Activated CD4-positive, alpha-beta T cell treated with anti-CD3 and anti-CD28 coated beads for 24 hours (primary cell): ENCODE data around the gene EEF1AKMT2.

Experiments used
- DNase-seq, 2 donors: peaks; one replicate each; pipeline ENCODE4 v3.0.0-alpha.2; 2020; ENCODE audit warnings: low read depth in 2 of 2

The EEF1AKMT2 gene

GRCh38 chr10:124722798-124723783 is 68.6 kb downstream of the EEF1AKMT2 start:
- peak in 1 of 2 donors; percentile 45 for DNase-seq

- no peak for DNase-seq
Observed at GRCh38 chr10:124721330-124722045, 70.2 kb downstream of the EEF1AKMT2 start.

- peak in 1 of 2 donors; percentile 41 for DNase-seq
Observed at GRCh38 chr10:124719213-124719851, 72.4 kb downstream of the EEF1AKMT2 start.

DNA sequence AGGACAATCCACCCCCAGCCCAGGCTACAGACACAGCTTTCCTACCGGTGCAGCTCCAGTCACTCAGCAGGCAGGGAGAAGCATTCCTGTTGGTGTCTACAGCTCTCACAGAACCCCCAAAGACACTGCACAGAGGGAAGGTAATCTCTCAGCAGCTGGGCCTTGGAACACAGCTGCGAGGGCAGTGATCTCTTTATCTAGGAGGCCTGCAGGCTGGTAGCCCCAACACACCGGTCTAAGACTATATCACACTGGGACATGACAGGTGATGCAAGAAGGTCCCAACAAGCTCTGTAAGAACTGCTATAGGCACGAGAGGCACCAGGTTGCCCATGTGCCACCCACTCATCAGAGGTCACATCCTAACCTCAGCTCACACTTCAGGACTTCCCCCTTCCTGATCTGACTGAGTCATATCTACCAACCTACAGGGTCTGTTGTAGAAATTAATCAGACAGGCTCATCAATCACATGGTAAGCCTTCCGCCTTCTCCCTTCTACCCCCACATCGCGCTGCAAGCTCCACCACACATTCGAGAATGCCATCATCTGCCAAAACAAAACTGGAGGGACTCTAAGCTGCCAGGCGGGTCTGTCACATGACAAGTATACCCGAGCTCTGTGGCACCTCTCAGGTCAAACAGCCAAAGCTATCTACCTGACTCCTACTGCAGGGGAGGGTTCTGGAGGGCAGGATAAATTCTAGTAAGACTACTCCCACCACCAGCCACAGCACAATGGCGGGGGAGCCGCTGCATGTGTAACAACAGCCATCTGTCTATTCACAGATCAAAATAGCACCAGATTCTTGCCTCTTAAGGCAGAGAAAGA is 73.6 kb downstream of the EEF1AKMT2 start:
- peak; percentile 47 to 65 for DNase-seq

GRCh38 chr10:124717041-124717757 is 74.5 kb downstream of the EEF1AKMT2 start:
- no peak for DNase-seq

DNA sequence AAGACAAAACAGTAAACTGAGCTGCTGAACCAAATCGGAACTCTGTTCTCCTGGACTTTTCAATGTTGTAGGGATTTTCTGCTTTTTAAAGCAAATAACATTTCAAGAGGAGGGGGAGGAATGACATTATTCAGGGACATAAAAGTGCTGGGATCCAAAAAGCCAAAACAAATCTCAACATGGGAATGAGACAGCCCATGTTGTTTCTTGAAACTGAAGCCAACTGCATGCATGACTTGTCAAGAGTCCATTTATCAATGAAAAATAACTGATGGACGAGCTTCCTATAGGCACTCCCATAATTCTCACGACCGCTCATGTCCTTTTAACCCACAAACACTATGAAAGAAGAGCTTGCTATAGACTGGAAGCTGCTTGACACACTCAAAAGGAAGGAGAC is 75.3 kb downstream of the EEF1AKMT2 start:
- no peak for DNase-seq

- no peak for DNase-seq
Observed at GRCh38 chr10:124715439-124715838, 76.2 kb downstream of the EEF1AKMT2 start.

- no peak for DNase-seq
Observed at GRCh38 chr10:124713679-124714255, 77.9 kb downstream of the EEF1AKMT2 start.

GRCh38 chr10:124712704-124713407 is 78.8 kb downstream of the EEF1AKMT2 start:
- no peak for DNase-seq

- DNase-seq, result no peak
Observed at GRCh38 chr10:124711145-124711544, 80.5 kb downstream of the EEF1AKMT2 start.

DNA sequence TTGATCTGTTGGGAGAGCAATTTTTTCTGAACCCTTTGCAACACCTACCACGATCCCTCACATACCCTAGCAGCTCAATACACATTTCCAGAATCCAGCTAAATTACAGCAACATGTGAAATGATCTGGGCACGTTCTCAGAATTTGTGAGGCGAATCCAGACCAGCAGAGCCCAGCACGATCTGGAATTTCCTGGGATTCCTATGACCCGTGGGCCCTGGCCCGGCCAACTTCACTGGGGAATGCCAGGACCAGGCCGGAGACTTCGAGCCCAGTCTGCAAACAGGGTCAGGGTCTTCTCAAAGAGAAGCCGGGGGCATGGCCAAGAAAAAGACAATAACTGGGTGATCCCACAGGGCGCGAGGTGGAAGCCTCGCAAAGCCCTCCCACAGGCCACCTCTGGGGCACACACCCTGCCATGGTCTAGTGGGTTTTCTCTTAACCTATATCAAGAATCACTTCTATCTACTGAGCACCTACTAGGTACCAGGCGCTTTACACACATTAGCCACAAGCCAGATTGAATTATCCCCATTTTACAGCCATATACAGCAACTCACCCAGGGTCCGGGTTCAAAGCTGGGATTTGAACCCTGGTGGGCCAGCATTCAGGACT is 81.3 kb downstream of the EEF1AKMT2 start:
- no peak for DNase-seq

DNA sequence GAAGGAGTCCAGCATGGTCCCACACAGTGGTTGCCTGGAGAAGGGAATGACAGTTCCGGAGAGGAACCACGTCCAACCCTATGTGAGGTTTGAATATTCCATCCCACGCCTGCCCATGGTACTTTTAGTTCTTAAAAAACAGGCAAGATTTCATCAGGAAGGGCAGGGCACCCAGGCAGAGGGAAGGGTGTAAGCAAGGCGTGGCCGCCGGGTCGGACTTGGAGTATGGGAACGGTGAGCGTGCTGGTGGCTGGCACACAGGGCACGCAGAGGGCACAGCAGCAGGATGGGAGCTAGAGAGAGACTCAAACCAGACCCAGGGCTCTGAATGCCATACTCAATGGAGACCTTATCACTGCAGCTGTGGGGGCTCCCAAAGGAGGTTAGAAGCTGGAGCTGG is 81.8 kb downstream of the EEF1AKMT2 start:
- DNase-seq, result no peak

DNA sequence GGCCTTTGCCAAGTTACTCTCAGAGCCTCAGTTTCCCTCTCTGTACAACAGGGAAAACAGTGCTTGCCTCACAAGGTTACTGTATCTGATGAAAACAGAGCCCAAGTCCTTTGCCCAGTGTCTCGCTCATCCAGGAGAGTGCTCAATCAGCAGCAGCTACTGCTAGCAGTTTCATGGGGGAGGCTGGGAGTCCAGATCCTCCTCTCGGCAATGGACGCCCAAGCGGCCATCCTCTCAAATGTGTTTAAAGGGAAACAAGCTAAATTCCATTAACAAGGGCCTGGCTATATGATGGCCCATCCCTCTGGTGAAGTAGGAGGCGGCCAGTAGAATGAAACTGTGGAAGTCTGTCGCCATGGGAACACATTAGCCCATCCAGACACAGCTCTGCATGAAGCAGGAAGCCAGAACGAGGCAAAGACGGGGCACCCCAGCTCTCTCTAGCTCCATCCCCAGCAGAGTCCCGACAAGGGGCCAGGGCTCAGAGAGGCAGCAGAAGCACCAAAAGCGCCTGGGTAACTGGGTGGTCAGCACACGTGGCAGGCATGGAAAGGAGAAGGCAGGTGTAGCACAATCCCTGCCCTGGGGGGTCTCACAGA is 82.7 kb downstream of the EEF1AKMT2 start:
- no peak for DNase-seq

DNA sequence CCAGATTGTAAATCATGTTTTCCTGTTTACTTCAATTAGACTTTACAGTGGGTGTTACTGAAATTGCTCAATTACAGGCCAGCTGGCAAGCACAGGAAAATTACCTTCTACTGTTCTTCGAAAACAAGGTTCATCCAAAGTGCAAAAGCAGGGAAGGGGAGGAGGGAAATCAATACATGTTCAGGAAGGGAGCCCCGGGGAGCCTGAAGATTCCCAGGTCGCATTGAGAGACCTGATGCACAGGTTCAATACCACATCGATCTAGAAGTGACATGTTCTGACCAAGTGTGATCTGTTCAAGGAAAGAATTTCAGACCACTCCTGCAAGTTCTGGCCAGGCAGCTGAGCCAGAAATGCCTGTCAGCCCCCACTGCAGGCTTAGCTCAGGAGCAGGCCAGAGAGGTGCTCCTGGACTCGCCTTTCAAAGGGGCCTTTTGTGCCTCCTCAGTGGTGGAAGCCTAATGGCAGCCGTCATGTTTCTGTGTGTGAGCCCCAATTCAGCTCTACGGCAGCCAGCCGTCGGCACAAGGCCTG is 83.4 kb downstream of the EEF1AKMT2 start:
- DNase-seq, result no peak
